ENCODE data around the gene ATXN7L3.

Gene ATXN7L3

GRCh38 chr17:44199553-44200477, at the start of gene ATXN7L3:
Gene ATXN7L3 (minus strand): TSS chr17:44199884. CDS start chr17:44198070, 1,814 bp downstream.
- Histone ChIP-seq H2AFZ (ENCODE audit: low read length) (no peak within 1 kb of the TSS), H3K9me3 (ENCODE audit: low read length) (no peaks in the 10 kb centered on the region), H3K4me2 (ENCODE audit: low read length) (peak within 1 kb of the TSS; percentile 94), H3K36me3 (ENCODE audit: insufficient read depth, low read length) (peaks cover 22% of the 10 kb centered on the region; the same call in 1 of the 2 replicates), H3F3A (ENCODE audit: insufficient read depth, low read length) (no peaks in the 10 kb centered on the region), H3K4me3 (ENCODE audit: low read depth, low read length, poor library complexity, severe bottlenecking) (peak within 1 kb of the TSS; percentile 79), H4K20me1 (ENCODE audit: insufficient read depth, low read length) (no peaks in the 10 kb centered on the region), H3K9ac (ENCODE audit: low read length) (peak within 1 kb of the TSS; percentile 96), H3K4me1 (ENCODE audit: insufficient read depth, low read length, severe bottlenecking) (peaks cover 29% of the 10 kb centered on the region), H3K27ac (ENCODE audit: low read depth, low read length, poor library complexity, severe bottlenecking) (peak within 1 kb of the TSS; percentile 74), H3K79me2 (ENCODE audit: insufficient read depth, low read length) (no peaks in the 10 kb centered on the region), H3K9me2 (ENCODE audit: low read depth, low read length) (no peaks in the 10 kb centered on the region), H3K27me3 (ENCODE audit: insufficient read depth, low read length) (no peaks in the 10 kb centered on the region)
- TF ChIP-seq EZH2 (IDR thresholded peaks at IDR 0.05; ENCODE audit: borderline replicate concordance, low read length) (no peak), CTCF (IDR thresholded peaks at IDR 0.05; ENCODE audit: low read length) (no peak)

GRCh38 chr17:44247876-44248736, 48.4 kb upstream of the ATXN7L3 start:
- Histone ChIP-seq H3K4me2 (ENCODE audit: low read length) (no peak overlapping the region), H2AFZ (ENCODE audit: low read length) (no peak overlapping the region), H3K27me3 (ENCODE audit: insufficient read depth, low read length) (no peaks in the 10 kb centered on the region; the same call in 1 of the 2 replicates), H3K9me3 (ENCODE audit: low read length) (no peaks in the 10 kb centered on the region), H3K36me3 (ENCODE audit: insufficient read depth, low read length) (no peaks in the 10 kb centered on the region), H3K79me2 (ENCODE audit: insufficient read depth, low read length) (no peaks in the 10 kb centered on the region), H3K9me2 (ENCODE audit: low read depth, low read length) (no peaks in the 10 kb centered on the region), H3K4me3 (ENCODE audit: low read depth, low read length, poor library complexity, severe bottlenecking) (no peak overlapping the region), H4K20me1 (ENCODE audit: insufficient read depth, low read length) (no peaks in the 10 kb centered on the region), H3K9ac (ENCODE audit: low read length) (no peak overlapping the region), H3K27ac (ENCODE audit: low read depth, low read length, poor library complexity, severe bottlenecking) (no peak overlapping the region), H3K4me1 (ENCODE audit: insufficient read depth, low read length, severe bottlenecking) (no peaks in the 10 kb centered on the region), H3F3A (ENCODE audit: insufficient read depth, low read length) (no peaks in the 10 kb centered on the region)
- TF ChIP-seq EZH2 (IDR thresholded peaks at IDR 0.05; ENCODE audit: borderline replicate concordance, low read length) (no peak), CTCF (IDR thresholded peaks at IDR 0.05; ENCODE audit: low read length) (no peak)

- Histone ChIP-seq H3K79me2 (ENCODE audit: insufficient read depth, low read length) (no peaks in the 10 kb centered on the region), H3K4me2 (ENCODE audit: low read length) (no peak overlapping the region), H3F3A (ENCODE audit: insufficient read depth, low read length) (no peaks in the 10 kb centered on the region), H3K9me2 (ENCODE audit: low read depth, low read length) (no peaks in the 10 kb centered on the region), H4K20me1 (ENCODE audit: insufficient read depth, low read length) (no peaks in the 10 kb centered on the region), H3K27ac (ENCODE audit: low read depth, low read length, poor library complexity, severe bottlenecking) (no peak overlapping the region), H3K9ac (ENCODE audit: low read length) (no peak overlapping the region), H3K36me3 (ENCODE audit: insufficient read depth, low read length) (no peaks in the 10 kb centered on the region), H3K27me3 (ENCODE audit: insufficient read depth, low read length) (no peaks in the 10 kb centered on the region; the same call in 1 of the 2 replicates), H3K4me3 (ENCODE audit: low read depth, low read length, poor library complexity, severe bottlenecking) (no peak overlapping the region), H3K9me3 (ENCODE audit: low read length) (no peaks in the 10 kb centered on the region), H2AFZ (ENCODE audit: low read length) (no peak overlapping the region), H3K4me1 (ENCODE audit: insufficient read depth, low read length, severe bottlenecking) (no peaks in the 10 kb centered on the region)
- TF ChIP-seq EZH2 (IDR thresholded peaks at IDR 0.05; ENCODE audit: borderline replicate concordance, low read length) (no peak), CTCF (IDR thresholded peaks at IDR 0.05; ENCODE audit: low read length) (no peak)
Measured at GRCh38 chr17:44247440-44247841, 47.8 kb upstream of the ATXN7L3 start.
